Measurements from ENCODE around the gene OR3A1.
"Not testable (repeated sequence)": the region's sequence is repeated elsewhere in the genome, so short reads cannot be mapped to it uniquely, and the experiment has no call there.

OR3A1 gene

DNA sequence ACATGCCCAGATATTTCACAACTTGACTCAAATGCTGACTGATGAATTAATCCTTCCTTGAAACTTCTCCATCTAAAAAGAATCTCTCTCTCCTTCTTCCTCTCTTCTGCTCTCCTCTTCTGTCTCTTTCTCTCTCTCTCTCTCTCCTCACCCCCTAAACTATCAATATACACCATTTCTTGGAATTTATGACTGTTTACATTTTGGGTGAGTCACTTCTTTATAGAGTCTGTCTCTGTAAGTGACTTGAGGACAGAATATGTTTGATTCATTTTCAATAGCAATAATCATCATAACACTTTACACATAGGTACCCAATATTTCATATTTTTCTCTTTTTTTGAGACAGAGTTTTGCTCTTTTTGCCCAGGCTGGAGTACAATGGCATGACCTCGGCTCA lies 15.3 kb downstream of the OR3A1 start:
- no peak for DNase-seq (ENCODE audit: low read depth)
- no peak overlapping the region for H3K4me3 ChIP-seq (ENCODE audit: low read depth, low read length)
- TF ChIP-seq, protein P1, sequence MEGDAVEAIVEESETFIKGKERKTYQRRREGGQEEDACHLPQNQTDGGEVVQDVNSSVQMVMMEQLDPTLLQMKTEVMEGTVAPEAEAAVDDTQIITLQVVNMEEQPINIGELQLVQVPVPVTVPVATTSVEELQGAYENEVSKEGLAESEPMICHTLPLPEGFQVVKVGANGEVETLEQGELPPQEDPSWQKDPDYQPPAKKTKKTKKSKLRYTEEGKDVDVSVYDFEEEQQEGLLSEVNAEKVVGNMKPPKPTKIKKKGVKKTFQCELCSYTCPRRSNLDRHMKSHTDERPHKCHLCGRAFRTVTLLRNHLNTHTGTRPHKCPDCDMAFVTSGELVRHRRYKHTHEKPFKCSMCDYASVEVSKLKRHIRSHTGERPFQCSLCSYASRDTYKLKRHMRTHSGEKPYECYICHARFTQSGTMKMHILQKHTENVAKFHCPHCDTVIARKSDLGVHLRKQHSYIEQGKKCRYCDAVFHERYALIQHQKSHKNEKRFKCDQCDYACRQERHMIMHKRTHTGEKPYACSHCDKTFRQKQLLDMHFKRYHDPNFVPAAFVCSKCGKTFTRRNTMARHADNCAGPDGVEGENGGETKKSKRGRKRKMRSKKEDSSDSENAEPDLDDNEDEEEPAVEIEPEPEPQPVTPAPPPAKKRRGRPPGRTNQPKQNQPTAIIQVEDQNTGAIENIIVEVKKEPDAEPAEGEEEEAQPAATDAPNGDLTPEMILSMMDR (conservative IDR thresholded peaks at IDR 0.05; ENCODE audit: low read depth, low read length): no peak

DNA sequence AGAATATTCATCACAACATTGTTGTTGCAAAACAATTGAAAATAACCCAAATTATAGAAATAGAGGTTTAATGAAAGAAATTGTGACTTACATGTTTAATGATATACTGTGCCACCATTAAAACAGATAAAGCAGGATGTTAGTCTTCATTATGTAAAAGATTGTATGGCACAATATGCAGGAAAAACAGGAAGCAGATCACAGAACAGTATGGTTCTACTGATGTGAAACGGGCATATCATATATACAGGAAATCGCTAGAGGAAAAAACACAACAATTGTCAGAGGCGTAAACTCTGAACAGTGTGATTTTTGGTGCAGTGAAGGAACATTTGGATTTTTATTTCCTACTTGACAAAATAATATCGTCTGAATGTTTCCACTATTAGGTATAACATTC lies 22.0 kb downstream of the OR3A1 start:
- H3K4me3 ChIP-seq (ENCODE audit: low read depth, low read length): no peak overlapping the region
- DNase-seq (ENCODE audit: low read depth): no peak
- TF ChIP-seq, protein P1 (conservative IDR thresholded peaks at IDR 0.05; ENCODE audit: low read depth, low read length): no peak

DNA sequence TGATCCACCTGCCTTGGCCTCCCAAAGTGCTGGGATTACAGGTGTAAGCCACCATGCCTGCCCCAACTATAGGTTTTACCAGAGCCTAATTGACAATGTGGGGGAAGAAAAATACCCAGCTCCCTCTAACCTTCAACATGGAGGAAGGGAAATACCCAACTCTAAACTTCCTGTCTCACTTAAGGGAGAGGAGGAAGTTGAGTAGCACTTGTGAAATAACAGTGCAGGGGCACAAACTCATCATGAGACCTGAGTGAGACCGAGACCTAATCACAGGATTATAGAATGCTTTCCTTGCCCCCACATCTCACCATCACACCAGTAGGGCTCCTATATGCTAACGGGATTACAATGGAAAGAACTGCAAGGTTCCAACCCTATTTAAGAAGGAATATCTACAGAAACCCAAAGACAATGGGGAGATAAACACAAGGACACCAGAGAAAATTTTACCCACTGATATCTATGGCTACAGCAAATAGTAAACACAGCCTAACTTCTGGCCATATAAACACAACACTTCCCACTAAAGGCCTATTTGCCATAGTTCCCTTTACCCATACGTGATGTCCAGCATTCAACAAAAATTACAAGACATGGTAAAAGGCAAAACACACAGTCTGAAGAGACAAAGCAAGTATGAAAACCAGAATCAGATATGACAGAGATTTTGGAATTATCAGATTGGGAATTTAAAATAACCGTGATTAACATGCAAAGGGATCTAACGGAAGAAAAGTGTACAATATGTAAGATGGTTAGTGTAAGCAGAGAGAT lies 26.9 kb downstream of the OR3A1 start:
- H3K4me3 ChIP-seq (ENCODE audit: low read depth, low read length): no peak overlapping the region
- no peak for DNase-seq (ENCODE audit: low read depth)
- TF ChIP-seq, protein P1 (conservative IDR thresholded peaks at IDR 0.05; ENCODE audit: low read depth, low read length): no peak

DNA sequence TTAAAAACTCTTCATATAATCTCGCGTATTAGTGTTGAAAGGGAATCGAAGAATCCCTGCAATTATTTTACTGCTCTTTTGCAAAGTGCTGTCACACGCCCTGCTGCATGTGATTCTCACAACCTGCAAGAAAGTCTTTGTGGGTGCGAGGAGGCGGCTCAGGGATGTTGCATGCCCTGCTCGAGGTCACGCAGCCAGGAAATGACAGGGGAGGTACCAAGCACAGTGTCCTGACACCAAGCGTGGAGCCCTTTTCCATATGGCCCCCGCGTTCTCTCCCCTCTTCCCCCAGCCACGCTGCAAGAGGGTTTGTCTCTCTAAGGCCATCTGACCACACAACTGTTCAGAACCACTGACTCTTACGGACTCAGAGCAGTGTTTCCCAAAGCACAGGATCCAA lies 37.6 kb downstream of the OR3A1 start:
- TF ChIP-seq, protein P1 (conservative IDR thresholded peaks at IDR 0.05; ENCODE audit: low read depth, low read length): no peak

DNA sequence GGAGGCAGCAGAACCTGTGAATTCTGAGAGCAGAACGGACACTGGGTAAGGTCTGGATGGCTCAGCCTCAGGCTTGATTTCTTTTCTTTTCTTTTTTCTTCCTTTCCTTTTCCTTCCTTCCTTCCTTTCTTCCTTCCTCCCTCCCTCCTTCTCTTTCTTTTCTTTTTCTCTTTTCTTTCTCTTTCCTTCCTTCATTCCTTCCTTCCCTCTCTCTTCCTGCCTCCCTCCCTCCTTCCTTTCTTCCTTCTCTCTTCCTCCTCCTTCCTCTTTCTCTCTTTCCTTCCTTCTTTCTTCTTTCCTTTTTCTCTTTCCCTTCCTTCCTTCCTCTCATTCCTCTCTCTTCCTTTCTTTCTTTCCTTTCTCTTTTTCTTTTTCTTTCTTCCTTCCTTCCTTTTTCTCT lies 38.0 kb downstream of the OR3A1 start:
- TF ChIP-seq, protein P1 (conservative IDR thresholded peaks at IDR 0.05; ENCODE audit: low read depth, low read length): no peak
- H3K4me3 ChIP-seq (ENCODE audit: low read depth, low read length): no peak overlapping the region
- no peak for DNase-seq (ENCODE audit: low read depth)

More for the DNA sequence above, 37.6 kb downstream of the OR3A1 start:
- no peak for DNase-seq (ENCODE audit: low read depth)
- H3K4me3 ChIP-seq (ENCODE audit: low read depth, low read length): no peak overlapping the region

DNA sequence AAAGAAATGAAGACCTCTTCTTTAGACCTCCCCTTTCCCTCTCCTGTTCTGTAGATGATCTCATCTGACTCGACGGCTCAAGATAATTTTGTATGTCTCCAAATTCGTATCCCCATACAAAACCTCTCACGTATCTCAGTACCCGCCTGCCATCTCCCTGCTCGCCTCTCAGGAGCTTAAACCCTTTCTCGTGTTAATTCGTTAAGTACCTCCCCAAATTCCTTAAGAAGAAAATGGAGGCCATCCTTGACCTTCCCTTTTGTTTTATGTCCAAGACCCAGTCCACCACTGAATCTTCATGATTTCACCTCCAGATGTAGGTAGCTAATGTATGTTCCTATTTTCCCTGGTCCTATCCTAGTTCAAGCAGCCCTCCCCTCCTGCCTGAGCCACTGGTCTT lies 41.6 kb downstream of the OR3A1 start:
- no peak overlapping the region for H3K4me3 ChIP-seq (ENCODE audit: low read depth, low read length)
- TF ChIP-seq, protein P1 (conservative IDR thresholded peaks at IDR 0.05; ENCODE audit: low read depth, low read length): no peak
- DNase-seq (ENCODE audit: low read depth): no peak

DNA sequence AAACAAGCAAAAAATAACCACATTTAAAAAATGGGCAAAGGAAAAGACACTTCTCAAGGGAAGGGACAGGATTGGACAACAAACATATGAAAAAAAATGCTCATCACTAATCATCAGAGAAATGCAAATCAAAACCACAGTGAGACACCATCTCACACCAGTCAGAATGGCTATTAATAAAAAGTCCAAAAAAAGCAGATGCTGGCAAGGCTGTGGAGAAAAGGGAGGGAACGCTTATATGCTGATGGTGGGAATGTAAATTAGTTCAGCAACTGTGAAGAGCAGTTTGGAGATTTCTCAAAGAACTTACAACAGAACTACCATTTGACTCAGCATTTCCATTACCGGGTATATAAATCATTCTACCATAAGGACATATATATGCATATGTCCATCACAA lies 49.1 kb downstream of the OR3A1 start:
- DNase-seq (ENCODE audit: low read depth); H3K4me3 ChIP-seq (ENCODE audit: low read depth, low read length): not testable (repeated sequence)

DNA sequence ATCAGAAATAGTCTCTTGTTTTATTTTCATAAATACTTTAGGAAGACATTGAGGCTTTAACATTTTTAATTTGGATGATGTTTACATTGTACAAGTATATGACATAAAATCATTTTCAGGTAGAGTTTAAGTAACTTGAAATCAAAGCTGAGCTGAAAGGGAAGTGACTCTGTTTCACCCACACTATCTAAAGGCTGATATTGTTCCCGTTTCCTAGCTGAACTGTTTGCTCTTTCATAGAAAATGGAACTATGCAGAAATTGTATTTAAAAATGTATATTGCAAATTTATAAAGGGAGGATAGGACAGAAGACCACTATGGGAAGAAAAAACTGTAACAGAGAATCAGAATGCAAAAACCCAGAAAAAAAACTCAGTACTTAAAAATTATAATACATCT lies 53.3 kb downstream of the OR3A1 start:
- H3K4me3 ChIP-seq (ENCODE audit: low read depth, low read length); DNase-seq (ENCODE audit: low read depth): not testable (repeated sequence)

DNA sequence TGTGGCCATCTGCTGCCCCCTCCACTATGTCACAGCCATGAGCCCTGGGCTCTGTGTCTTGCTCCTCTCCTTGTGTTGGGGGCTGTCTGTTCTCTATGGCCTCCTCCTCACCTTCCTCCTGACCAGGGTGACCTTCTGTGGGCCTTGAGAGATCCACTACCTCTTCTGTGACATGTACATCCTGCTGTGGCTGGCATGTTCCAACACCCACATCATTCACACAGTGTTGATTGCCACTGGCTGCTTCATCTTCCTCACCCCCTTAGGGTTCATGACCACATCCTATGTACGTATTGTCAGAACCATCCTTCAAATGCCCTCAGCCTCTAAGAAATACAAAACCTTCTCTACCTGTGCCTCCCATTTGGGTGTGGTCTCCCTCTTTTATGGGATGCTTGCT lies 57.1 kb downstream of the OR3A1 start:
- DNase-seq (ENCODE audit: low read depth); H3K4me3 ChIP-seq (ENCODE audit: low read depth, low read length): not testable (repeated sequence)

Measured in choroid plexus epithelial cell (primary cell).